MM.1S (cell line): ENCODE results near the gene MTCL1.

Source experiments
- EZH2 ChIP-seq: fragments of 300-600 bp; sonication (generic); optimal IDR thresholded peaks from 2 replicates; pipeline ENCODE3; 2017; ENCODE audit warnings: low read depth, mild to moderate bottlenecking, antibody characterized with exemption, low read length, mixed read lengths
- EZH2phosphoT487 ChIP-seq: fragments of 300-600 bp; sonication (generic); IDR thresholded peaks from 2 replicates; pipeline ENCODE4 v1.6.1; 2018; ENCODE audit warnings: antibody characterized with exemption, low read length
- TF ChIP-seq, protein P1 (sequence below): fragments of 300-600 bp; sonication (generic); IDR thresholded peaks from 2 replicates; pipeline ENCODE4 v1.5.1; 2016; ENCODE audit warnings: antibody characterized with exemption, low read length, mixed read lengths

DNA sequence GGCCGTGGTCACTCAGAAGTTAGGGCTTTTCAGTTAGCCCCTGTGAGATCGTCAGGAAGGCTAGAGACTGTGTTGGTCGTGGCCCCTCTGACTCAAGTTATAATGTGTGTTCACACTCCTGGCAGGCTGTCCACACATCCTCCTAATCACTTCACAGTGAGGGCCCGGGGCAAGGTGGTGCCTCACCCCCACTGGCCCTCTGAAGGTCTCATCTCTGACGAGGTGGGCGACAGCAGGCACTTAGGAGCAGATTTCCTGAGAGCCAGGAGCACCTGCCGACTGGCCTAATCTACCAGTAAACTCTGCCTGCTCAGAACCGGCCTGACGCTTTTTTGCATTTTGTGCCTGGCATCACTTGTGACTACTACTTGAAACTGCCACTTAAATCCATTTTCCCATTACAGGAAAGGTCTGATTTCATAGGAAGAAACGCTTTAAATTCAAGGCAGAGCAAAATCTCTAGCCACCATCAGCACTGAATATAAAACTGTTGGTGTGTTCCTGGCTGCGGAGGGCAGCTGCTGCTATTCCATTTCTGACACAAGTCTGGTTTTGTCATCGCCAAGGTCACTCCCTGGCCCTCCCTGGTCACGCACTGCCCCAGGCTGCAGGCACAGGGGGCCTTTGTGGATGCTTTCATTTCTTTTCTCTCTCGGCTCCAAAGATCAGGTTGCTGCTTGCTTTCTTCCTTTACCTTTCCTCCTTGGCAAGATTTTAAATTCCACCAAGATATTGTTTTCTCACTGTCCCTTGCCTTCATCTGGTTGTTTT, 48.1 kb upstream of the MTCL1 start:
- no peak for TF ChIP-seq EZH2
- TF ChIP-seq, protein P1, sequence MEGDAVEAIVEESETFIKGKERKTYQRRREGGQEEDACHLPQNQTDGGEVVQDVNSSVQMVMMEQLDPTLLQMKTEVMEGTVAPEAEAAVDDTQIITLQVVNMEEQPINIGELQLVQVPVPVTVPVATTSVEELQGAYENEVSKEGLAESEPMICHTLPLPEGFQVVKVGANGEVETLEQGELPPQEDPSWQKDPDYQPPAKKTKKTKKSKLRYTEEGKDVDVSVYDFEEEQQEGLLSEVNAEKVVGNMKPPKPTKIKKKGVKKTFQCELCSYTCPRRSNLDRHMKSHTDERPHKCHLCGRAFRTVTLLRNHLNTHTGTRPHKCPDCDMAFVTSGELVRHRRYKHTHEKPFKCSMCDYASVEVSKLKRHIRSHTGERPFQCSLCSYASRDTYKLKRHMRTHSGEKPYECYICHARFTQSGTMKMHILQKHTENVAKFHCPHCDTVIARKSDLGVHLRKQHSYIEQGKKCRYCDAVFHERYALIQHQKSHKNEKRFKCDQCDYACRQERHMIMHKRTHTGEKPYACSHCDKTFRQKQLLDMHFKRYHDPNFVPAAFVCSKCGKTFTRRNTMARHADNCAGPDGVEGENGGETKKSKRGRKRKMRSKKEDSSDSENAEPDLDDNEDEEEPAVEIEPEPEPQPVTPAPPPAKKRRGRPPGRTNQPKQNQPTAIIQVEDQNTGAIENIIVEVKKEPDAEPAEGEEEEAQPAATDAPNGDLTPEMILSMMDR, result no peak
- TF ChIP-seq EZH2phosphoT487, result no peak
